ENCODE measurements around the gene AKNA. TPM values are rescaled to one million over a fixed set of nuclear protein-coding genes. Genes with fewer than 3 reads are reported as not detected.

Gene AKNA
- total RNA-seq, 1 experiment from 2014 or later, result 20.6 TPM

- TF ChIP-seq POLR2AphosphoS5 (IDR thresholded peaks at IDR 0.05; ENCODE audit: low read depth, low read length), result no peak
- no peak for TF ChIP-seq SRF (IDR thresholded peaks at IDR 0.05; ENCODE audit: low read depth)
- no peak for TF ChIP-seq EZH2 (IDR thresholded peaks at IDR 0.05)
- TF ChIP-seq ELF1 (IDR thresholded peaks at IDR 0.05; ENCODE audit: borderline replicate concordance, low read depth), result no peak
- no peak for TF ChIP-seq EZH2phosphoT487 (IDR thresholded peaks at IDR 0.05; ENCODE audit: borderline replicate concordance)
- TF ChIP-seq SP1 (IDR thresholded peaks at IDR 0.05; ENCODE audit: low read depth), result no peak
- no peak for TF ChIP-seq ZFX (IDR thresholded peaks at IDR 0.05)
- no peak for TF ChIP-seq FOSL1 (IDR thresholded peaks at IDR 0.05; ENCODE audit: low read depth)
Observed at GRCh38 chr9:114431770-114432169, 44.0 kb upstream of the AKNA start (continued).

- RAD21 ChIA-PET (ENCODE audit: low non-redundant PET in 1 of 2, low total read pairs in 2 of 2, uncharacterized antibody in 2 of 2, unreplicated experiment in 2 of 2), result no interaction called here
- no peak overlapping the region for H3K4me2 ChIP-seq (ENCODE audit: low read length)
- ATAC-seq, result no peak
- no peaks in the 10 kb centered on the region for H3K79me2 ChIP-seq (ENCODE audit: insufficient read depth, low read length)
- no peak for DNase-seq (ENCODE audit: low read depth, low spot score)
- intact Hi-C loops (cut with micrococcal nuclease), result loop anchor here (10.0 kb wide), 2 partner anchors 484 to 584 kb away; no protein-coding TSS in a partner anchor
- no peak overlapping the region for H3K4me3 ChIP-seq (replicated peaks in 1 of 2; ENCODE audit: low read depth in 1 of 2, low read length in 2 of 2)
- no TSS peak for BruUV-seq (replicated peaks)
- POLR2A ChIA-PET, result no interaction called here
- no peaks in the 10 kb centered on the region for H3K36me3 ChIP-seq (ENCODE audit: control insufficient read depth in 1 of 2, insufficient read depth in 2 of 2, low read length in 2 of 2)
- H3K9me3 ChIP-seq (ENCODE audit: control insufficient read depth in 1 of 2, insufficient read depth in 1 of 2, low read depth in 1 of 2, low read length in 2 of 2), result no peaks in the 10 kb centered on the region
- H2AFZ ChIP-seq (ENCODE audit: low read depth, low read length, poor library complexity, severe bottlenecking), result no peak overlapping the region
- H3K27me3 ChIP-seq (ENCODE audit: insufficient read depth, low read length), result no peaks in the 10 kb centered on the region
- CTCF ChIA-PET, result interaction anchor here (4.8 kb wide), 1 partner anchor 222 kb away, joined by 16 read pairs; no protein-coding TSS in a partner anchor
- TF ChIP-seq EZH2 (IDR thresholded peaks at IDR 0.05), result no peak
- TF ChIP-seq ELF1 (IDR thresholded peaks at IDR 0.05; ENCODE audit: borderline replicate concordance, low read depth), result no peak
- no peak for TF ChIP-seq SP1 (IDR thresholded peaks at IDR 0.05; ENCODE audit: low read depth)
- no peak overlapping the region for H3K27ac ChIP-seq (ENCODE audit: low read depth, low read length)
- H3K9me2 ChIP-seq (ENCODE audit: insufficient read depth), result no peaks in the 10 kb centered on the region
- H4K20me1 ChIP-seq (ENCODE audit: insufficient read depth), result no peaks in the 10 kb centered on the region
- no peaks in the 10 kb centered on the region for H3K4me1 ChIP-seq (ENCODE audit: control insufficient read depth in 1 of 2, insufficient read depth in 2 of 2, low read length in 2 of 2)
- no peak overlapping the region for H3K9ac ChIP-seq (ENCODE audit: low read length)
Observed at GRCh38 chr9:114431003-114431402, 43.2 kb upstream of the AKNA start.

GRCh38 chr9:114430457-114430856 lies 42.7 kb upstream of the AKNA start:
- no peaks in the 10 kb centered on the region for H3K4me1 ChIP-seq (ENCODE audit: control insufficient read depth in 1 of 2, insufficient read depth in 2 of 2, low read length in 2 of 2)
- H3K36me3 ChIP-seq (ENCODE audit: control insufficient read depth in 1 of 2, insufficient read depth in 2 of 2, low read length in 2 of 2), result no peaks in the 10 kb centered on the region
- RAD21 ChIA-PET (ENCODE audit: low non-redundant PET in 1 of 2, low total read pairs in 2 of 2, uncharacterized antibody in 2 of 2, unreplicated experiment in 2 of 2), result no interaction called here
- BruUV-seq (replicated peaks), result no TSS peak
- POLR2A ChIA-PET, result no interaction called here
- no peak overlapping the region for H3K9ac ChIP-seq (ENCODE audit: low read length)
- H3K27me3 ChIP-seq (ENCODE audit: insufficient read depth, low read length), result no peaks in the 10 kb centered on the region
- H3K27ac ChIP-seq (ENCODE audit: low read depth, low read length), result no peak overlapping the region
- H2AFZ ChIP-seq (ENCODE audit: low read depth, low read length, poor library complexity, severe bottlenecking), result no peak overlapping the region
- intact Hi-C loops (cut with micrococcal nuclease), result loop anchor here (10.0 kb wide), 2 partner anchors 484 to 584 kb away; no protein-coding TSS in a partner anchor
- ATAC-seq (no peak), DNase-seq (ENCODE audit: low read depth, low spot score) (no peak)
- H3K4me3 ChIP-seq (replicated peaks in 1 of 2; ENCODE audit: low read depth in 1 of 2, low read length in 2 of 2), result no peak overlapping the region
- TF ChIP-seq SRF (IDR thresholded peaks at IDR 0.05; ENCODE audit: low read depth), result no peak
- no peak for TF ChIP-seq ZNF274 (IDR thresholded peaks at IDR 0.05; ENCODE audit: low read depth, low read length)
- no peak for TF ChIP-seq EGR1 (IDR thresholded peaks at IDR 0.05; ENCODE audit: low read depth)
- no peak for TF ChIP-seq EZH2phosphoT487 (IDR thresholded peaks at IDR 0.05; ENCODE audit: borderline replicate concordance)
- no peak for TF ChIP-seq CBX3 (IDR thresholded peaks at IDR 0.05; ENCODE audit: low read depth)
- no peak for TF ChIP-seq SP1 (IDR thresholded peaks at IDR 0.05; ENCODE audit: low read depth)
- no peak for TF ChIP-seq ELF1 (IDR thresholded peaks at IDR 0.05; ENCODE audit: borderline replicate concordance, low read depth)
- TF ChIP-seq YY1 (IDR thresholded peaks at IDR 0.05; ENCODE audit: extremely low read depth, insufficient replicate concordance, low read depth, low read length), result no peak
- TF ChIP-seq POLR2A (IDR thresholded peaks at IDR 0.05; ENCODE audit: borderline replicate concordance, extremely low read depth, insufficient read depth, insufficient read length), result no peak
- TF ChIP-seq POLR2AphosphoS5 (IDR thresholded peaks at IDR 0.05; ENCODE audit: low read depth, low read length), result no peak
- no peaks in the 10 kb centered on the region for H3K9me2 ChIP-seq (ENCODE audit: insufficient read depth)
- no peak overlapping the region for H3K4me2 ChIP-seq (ENCODE audit: low read length)
- H3K9me3 ChIP-seq (ENCODE audit: control insufficient read depth in 1 of 2, insufficient read depth in 1 of 2, low read depth in 1 of 2, low read length in 2 of 2), result no peaks in the 10 kb centered on the region
- H3K79me2 ChIP-seq (ENCODE audit: insufficient read depth, low read length), result no peaks in the 10 kb centered on the region
- no peaks in the 10 kb centered on the region for H4K20me1 ChIP-seq (ENCODE audit: insufficient read depth)
- CTCF ChIA-PET, result interaction anchor here (4.8 kb wide), 1 partner anchor 223 kb away, joined by 16 read pairs; no protein-coding TSS in a partner anchor
